Stimulated activated CD4-positive, alpha-beta T cell treated with anti-CD3 and anti-CD28 coated beads, Interleukin-12 subunit alpha, Interleukin-12 subunit beta, amount 100 ng/mL, for 24 hours (primary cell): ENCODE data around the gene SPAG9.
A peak's percentile ranks its signal among the peaks of the same experiment; 100 is the strongest.

ENCODE experiments used
- DNase-seq, 2 experiments: peaks; one replicate each; pipeline ENCODE4 v3.0.0-alpha.2; 2020; ENCODE audit warnings: low read depth in 2 of 2

The SPAG9 gene

GRCh38 chr17:50939542-50939794, 181.2 kb downstream of the SPAG9 start:
- DNase-seq: no peak

- no peak for DNase-seq
Observed at GRCh38 chr17:50938821-50939541, 181.7 kb downstream of the SPAG9 start.

GRCh38 chr17:50935996-50936266, 184.7 kb downstream of the SPAG9 start:
- no peak for DNase-seq

GRCh38 chr17:50935221-50935995, 185.3 kb downstream of the SPAG9 start:
- no peak for DNase-seq

- DNase-seq: no peak
Observed at GRCh38 chr17:50934672-50935220, 185.9 kb downstream of the SPAG9 start.

GRCh38 chr17:50934161-50934560, 186.5 kb downstream of the SPAG9 start:
- no peak for DNase-seq

- peak in 1 of 2 experiments; percentile 32 for DNase-seq
Observed at GRCh38 chr17:50931144-50931908, 189.3 kb downstream of the SPAG9 start.

GRCh38 chr17:50928646-50929045, 192.0 kb downstream of the SPAG9 start:
- DNase-seq: no peak

- no peak for DNase-seq
Observed at GRCh38 chr17:50927287-50927686, 193.4 kb downstream of the SPAG9 start.

- no peak for DNase-seq
Observed at GRCh38 chr17:50926523-50926922, 194.1 kb downstream of the SPAG9 start.

- no peak for DNase-seq
Observed at GRCh38 chr17:50925296-50925891, 195.3 kb downstream of the SPAG9 start.

- no peak for DNase-seq
Observed at GRCh38 chr17:50924800-50925199, 195.9 kb downstream of the SPAG9 start.

GRCh38 chr17:50924300-50924699, 196.4 kb downstream of the SPAG9 start:
- DNase-seq: no peak

GRCh38 chr17:50923611-50924010, 197.1 kb downstream of the SPAG9 start:
- no peak for DNase-seq

GRCh38 chr17:50922721-50923405, 197.8 kb downstream of the SPAG9 start:
- DNase-seq: no peak

GRCh38 chr17:50922107-50922506, 198.6 kb downstream of the SPAG9 start:
- DNase-seq: no peak

GRCh38 chr17:50920891-50921586, 199.6 kb downstream of the SPAG9 start:
- DNase-seq: no peak

- DNase-seq: no peak
Observed at GRCh38 chr17:50920041-50920410, 200.6 kb downstream of the SPAG9 start.

GRCh38 chr17:50919321-50920040, 201.2 kb downstream of the SPAG9 start:
- peak; percentile 51 to 69 for DNase-seq

GRCh38 chr17:50918933-50919296, 201.8 kb downstream of the SPAG9 start:
- peak in 1 of 2 experiments; percentile 17 for DNase-seq
